ENCODE results near the gene ERBIN. TPM values are rescaled to one million over a fixed set of nuclear protein-coding genes. Genes with fewer than 3 reads are reported as not detected.

ERBIN gene, protein sequence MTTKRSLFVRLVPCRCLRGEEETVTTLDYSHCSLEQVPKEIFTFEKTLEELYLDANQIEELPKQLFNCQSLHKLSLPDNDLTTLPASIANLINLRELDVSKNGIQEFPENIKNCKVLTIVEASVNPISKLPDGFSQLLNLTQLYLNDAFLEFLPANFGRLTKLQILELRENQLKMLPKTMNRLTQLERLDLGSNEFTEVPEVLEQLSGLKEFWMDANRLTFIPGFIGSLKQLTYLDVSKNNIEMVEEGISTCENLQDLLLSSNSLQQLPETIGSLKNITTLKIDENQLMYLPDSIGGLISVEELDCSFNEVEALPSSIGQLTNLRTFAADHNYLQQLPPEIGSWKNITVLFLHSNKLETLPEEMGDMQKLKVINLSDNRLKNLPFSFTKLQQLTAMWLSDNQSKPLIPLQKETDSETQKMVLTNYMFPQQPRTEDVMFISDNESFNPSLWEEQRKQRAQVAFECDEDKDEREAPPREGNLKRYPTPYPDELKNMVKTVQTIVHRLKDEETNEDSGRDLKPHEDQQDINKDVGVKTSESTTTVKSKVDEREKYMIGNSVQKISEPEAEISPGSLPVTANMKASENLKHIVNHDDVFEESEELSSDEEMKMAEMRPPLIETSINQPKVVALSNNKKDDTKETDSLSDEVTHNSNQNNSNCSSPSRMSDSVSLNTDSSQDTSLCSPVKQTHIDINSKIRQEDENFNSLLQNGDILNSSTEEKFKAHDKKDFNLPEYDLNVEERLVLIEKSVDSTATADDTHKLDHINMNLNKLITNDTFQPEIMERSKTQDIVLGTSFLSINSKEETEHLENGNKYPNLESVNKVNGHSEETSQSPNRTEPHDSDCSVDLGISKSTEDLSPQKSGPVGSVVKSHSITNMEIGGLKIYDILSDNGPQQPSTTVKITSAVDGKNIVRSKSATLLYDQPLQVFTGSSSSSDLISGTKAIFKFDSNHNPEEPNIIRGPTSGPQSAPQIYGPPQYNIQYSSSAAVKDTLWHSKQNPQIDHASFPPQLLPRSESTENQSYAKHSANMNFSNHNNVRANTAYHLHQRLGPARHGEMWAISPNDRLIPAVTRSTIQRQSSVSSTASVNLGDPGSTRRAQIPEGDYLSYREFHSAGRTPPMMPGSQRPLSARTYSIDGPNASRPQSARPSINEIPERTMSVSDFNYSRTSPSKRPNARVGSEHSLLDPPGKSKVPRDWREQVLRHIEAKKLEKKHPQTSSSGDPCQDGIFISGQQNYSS (N-terminal part only)
- 2.9 and 4.2 TPM in 2 replicates for polyA plus RNA-seq

DNA sequence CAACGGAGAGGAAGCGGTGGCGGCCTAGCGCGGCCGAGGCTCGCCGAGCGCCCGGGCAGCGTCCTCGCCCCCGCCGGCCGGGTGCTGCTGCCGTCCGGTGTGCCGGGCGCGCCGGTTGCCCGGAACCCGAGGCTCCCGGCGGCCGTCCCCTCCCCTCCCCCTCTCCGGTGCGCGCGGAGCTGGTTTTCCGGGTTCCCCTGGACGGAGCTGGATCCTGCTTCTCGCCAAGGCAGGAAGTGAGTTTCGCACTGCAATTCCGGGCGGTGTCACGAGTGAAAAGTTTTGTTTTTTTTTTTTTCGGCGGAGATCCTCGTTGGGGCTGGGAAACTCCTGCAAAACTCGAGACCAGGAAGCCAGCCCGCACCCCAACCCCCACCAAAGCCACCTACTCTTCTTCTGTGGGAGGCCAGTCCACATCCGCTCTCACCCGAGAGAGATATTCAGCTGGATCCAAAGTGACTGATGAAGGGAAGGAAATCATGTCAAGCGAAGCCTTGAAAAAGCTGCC lies at the start of gene ERBIN:
Gene ERBIN, plus strand, starts transcription at position 300 of the 508 bp plus-strand sequence. CDS start 66,144 bp downstream, outside the sequence.

Other genes with a start within 250 kb of the ERBIN start
- gene SGTB, start 204.5 kb upstream of the ERBIN start, polyA plus RNA-seq, result 8.9 and 20.9 TPM in 2 replicates
- 2.1 and 3.0 TPM in 2 replicates for gene NLN, start 204.4 kb upstream of the ERBIN start, polyA plus RNA-seq
- 37.2 and 43.8 TPM in 2 replicates for gene SREK1, start 217.7 kb downstream of the ERBIN start, polyA plus RNA-seq